HG03575 (cell line): ENCODE results near the gene ZNF197.
"Not testable (repeated sequence)": the region's sequence is repeated elsewhere in the genome, so short reads cannot be mapped to it uniquely, and the experiment has no call there.

Experiments used
- ATAC-seq: cut with Tn5 transposase; IDR thresholded peaks from one replicate; pipeline ENCODE4 v1.9.1; 2021; ENCODE audit not compliant: unreplicated experiment, insufficient number of reproducible peaks, low FRiP score; ENCODE audit errors: extremely low read depth

ZNF197 gene

DNA sequence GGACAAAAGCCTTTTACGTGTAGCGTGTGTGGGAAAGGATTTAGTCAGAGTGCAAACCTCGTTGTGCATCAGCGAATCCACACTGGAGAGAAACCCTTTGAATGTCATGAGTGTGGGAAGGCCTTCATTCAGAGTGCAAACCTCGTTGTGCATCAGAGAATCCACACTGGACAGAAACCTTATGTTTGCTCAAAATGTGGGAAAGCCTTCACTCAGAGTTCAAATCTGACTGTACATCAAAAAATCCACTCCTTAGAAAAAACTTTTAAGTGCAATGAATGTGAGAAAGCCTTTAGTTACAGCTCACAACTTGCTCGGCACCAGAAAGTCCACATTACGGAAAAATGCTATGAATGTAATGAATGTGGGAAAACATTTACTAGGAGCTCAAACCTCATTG is 34.2 kb downstream of the ZNF197 start:
- ATAC-seq = no peak

DNA sequence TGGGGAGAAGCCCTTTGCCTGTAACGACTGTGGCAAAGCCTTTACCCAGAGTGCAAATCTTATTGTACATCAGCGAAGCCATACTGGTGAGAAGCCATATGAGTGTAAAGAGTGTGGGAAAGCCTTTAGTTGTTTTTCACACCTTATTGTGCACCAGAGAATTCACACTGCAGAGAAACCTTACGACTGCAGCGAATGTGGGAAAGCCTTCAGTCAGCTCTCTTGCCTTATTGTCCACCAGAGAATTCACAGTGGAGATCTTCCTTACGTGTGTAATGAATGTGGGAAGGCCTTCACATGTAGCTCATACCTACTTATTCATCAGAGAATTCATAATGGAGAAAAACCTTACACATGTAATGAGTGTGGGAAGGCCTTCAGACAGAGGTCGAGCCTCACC is 34.6 kb downstream of the ZNF197 start:
- ATAC-seq = no peak

DNA sequence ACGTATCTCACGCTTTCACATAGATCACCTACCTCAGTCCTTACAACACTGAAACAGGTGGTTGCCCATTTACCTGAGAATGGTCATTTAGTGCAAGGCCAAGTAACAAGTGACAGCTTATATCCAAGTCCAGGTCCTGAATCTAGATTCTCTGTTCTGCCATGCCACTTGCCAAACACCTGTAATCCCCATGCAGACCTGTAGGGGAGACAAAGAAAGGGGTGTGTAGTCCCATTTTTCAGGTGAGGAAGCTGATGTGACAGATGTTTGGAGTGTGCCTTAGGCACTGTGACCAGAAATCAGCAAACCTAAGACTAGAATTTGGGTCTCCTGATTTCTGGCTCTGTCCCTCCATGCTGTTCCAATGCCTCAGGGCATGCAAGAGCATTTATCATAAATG is 36.4 kb downstream of the ZNF197 start:
- ATAC-seq = no peak

DNA sequence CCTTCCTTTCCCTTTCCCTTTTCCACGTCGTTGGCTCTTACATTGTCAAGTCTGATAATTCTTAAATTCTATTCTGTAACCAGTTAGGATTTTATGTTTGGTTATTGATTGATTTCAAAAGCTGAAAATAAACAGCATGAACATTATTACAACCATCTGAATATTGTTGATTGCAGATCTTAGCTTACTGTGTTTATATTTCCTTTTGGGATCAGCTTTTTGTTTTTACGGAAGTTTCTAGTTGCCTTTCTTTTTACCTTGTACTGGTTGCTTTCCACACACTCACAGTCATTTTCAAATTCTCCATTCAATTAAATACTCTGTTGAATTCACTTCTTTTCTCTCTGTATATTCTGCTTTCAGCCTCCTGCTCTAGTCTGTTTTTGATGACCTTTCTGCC is 40.3 kb downstream of the ZNF197 start:
- no peak for ATAC-seq

DNA sequence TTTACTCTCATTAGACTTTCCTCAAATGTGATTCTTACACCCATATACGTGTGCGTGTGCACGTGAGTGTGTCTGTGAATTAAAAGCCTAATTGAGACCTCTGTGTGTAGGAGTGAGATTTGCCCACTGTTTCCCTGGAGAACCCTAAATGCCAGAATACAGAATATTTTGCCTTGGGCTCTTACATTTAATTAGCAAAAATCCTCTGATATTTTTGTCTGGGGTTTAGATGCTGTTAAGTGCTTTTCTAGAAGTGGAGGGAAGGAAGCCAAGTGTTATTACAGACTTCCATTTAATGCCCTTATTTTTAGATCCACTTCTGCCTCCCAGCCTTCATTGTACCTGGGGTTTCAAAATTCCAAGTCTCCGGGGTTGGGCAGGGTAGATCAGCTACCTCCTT is 41.5 kb downstream of the ZNF197 start:
- no peak for ATAC-seq

DNA sequence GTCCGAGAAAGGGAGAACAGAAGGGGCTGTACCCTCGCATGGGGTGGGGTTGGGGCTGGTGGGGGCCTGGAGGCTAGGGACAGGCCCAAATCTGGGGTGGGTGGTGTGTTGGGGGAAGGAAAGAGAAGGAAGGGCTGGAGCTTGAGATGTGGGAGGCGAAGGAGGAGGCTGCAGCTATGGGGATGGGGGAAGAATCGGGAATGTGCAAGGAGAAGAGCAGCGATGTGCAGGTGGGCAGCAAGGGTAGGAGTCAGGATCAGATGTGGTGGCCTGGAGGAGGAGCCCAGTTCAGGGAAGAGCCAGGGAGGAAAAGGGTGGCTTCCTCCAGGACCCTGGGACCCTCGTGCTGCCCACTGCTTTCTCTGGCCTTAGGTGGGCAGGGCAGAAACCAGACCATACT is 44.9 kb downstream of the ZNF197 start:
- ATAC-seq = no peak

DNA sequence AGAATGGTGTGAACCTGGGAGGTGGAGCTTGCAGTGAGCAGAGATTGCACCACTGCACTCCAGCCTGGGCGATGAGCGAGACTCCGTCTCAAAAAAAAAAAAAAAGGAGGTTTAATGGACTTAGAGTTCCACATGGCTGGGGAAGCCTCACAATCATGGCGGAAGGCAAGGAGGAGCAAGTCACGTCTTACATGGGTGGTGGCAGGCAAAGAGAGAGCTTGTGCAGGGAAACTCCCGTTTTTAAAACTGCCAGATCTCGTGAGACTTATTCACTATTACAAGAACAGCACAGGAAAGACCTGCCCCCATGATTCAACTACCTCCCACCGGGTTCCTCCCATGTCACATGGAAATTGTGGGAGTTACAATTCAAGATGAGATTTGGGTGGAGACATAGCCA is 48.6 kb downstream of the ZNF197 start:
- ATAC-seq = not testable (repeated sequence)

DNA sequence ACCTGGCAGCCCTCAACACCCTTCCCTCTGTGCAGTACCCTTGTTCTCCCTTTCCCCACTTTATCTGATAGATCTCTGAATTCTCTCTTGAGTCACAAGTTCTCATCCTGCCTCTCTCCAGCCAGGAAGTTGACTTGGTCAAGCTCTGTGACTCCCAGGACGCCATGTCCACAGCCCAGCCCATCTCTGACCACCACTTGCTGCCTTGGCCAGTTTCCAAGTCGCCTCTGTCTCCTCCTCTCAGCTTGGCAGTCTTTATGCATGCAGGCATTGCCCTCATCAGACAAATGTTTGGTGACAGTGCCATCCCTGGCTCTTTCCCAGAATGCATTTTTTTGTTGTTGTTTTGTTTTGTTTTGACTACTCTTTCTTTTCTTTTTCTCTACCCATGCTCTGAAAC is 49.4 kb downstream of the ZNF197 start:
- no peak for ATAC-seq

DNA sequence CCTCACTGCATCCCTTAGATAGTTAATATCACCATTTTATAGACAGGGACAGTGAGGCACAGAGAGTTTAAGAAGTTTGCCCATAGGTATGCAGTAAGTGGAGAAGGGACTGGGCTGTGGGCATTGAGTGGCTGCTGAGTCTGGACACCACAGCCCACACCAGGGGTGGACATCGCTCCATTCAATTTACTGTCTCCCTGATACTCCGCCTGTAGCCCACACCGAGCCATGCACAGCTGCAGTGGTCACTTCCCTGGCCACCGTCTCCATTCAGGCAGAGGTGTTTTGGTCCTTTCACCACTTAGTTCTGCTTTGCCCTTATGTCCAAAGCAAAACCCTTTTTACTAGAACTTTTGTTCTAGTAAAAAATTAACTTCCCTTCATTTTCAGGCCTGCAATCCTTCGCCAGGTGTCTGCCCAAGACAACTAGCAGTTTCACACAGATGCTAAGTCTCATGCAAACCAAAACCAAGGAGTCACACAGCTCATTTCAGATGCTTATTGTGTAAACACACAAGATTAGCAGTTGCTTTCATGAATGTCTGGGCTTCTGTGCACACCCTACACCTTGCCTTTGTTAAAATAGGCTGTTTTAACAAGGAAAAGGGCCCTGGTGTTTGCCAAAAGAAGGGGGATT is 53.8 kb downstream of the ZNF197 start:
- ATAC-seq = no peak

DNA sequence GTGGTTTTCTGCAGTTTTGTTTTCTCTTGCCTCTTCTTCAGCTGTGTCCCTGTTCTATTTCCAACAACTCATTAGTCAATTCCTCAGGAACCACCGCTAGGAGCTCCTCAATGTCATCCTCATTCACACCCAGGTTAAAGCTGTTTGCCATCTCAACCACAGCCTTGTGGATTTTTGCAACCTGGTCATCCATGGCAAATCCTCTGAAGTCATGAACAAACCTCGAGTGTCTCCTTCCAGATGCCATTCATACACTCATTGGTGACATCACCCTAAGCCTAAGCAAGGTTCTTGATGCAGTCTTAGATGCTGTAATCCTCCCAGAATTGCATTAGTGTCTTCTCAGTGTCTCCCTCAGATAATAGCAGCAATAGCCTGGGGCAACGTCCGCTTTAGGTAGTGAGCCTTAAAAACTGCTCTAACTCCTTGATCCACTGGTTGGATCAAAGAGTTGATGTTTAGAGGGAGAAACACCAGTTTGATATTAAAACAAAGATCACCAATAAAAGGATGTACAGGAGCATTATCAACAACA is 56.2 kb downstream of the ZNF197 start:
- ATAC-seq = no peak

DNA sequence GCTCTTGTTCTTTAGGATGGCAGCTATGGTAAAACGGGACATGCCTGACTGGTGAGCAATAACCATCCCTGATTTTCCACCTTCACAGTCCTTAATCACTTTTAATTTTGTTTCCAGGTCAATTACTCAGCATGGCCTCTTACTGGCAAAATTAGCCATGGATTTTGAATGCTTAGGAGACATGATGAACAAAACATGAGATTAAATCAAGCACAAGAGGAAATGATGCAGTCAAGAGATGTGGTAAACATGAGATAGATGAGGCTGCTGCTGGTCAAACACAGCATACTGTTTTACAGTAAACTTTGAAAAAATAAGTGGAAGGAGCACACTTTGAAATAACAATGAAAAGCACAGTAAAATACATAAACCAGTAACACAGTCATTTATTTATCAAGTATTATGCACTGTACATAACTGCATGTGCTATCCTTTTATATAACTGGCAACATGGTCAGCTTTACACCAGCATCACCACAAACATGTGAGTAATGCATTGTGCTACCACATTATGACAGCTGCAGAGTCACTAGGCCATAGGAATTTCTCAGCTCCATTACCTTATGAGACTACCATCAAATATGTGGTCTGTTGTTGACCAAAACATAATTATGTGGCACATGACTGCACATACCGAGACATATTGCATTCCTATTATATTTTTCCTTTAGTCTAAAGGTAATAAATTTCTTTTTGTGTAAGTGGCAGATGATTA is 57.5 kb downstream of the ZNF197 start:
- no peak for ATAC-seq

DNA sequence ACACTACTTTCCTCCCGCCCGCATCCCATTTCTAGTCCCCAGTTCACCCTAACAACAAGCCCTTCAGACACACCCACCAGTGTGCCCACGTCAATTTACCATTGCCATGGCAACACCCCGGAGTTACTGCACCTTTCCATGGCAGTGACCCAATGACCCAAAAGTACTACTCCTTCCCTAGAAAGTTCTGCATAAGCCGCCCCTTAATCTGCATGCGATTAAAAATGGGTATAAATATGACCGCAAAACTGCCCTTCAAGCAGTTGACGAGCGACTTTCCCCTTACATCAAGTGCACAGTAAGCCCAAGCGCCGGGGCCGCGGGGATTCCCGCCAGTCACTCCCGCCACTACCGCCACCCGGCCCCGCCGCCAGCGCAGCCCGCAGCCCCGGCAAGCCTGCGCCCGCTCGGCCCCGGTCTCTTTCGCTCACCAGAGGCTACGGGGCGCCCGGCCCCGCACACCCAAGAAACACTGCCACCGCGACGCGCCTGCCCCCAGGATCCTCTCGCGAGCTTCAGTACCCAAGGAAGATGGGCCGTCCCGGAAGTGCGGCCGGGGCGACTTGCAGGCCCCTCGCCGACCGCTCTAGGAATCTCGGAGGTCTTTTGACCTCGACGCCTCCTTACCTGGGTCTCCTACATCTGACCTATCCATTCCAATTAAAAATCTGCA is 60.4 kb downstream of the ZNF197 start:
- no peak for ATAC-seq

DNA sequence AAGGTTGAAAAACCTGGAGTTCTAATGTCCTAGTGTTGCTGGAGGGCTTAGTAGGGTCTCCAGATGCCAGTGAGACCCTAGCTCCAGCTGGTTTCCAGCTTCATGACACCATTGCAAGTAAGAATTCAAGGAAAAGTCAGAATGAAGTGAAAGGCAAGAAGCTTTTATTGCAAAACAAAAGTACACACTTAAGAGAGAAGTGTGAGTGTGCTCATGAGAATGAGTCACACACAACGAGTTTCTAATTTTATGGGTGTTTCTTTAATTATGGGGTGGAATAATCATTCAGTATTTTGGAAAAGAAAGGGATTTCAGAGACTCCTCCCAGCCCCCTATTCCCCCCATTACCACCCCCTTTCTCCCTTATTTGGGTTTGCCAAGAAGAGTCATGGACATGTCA is 63.1 kb downstream of the ZNF197 start:
- no peak for ATAC-seq
